Ishikawa (cell line): ENCODE measurements around the gene TACC2.

Experiments used
- CEBPB ChIP-seq: IDR thresholded peaks from 2 replicates; pipeline ENCODE4 v1.6.1; 2012
- CREB1 ChIP-seq: IDR thresholded peaks from 2 replicates; pipeline ENCODE4 v1.6.1; 2012; ENCODE audit warnings: low read depth
- EGR1 ChIP-seq: IDR thresholded peaks from 2 replicates; pipeline ENCODE4 v1.6.1; 2012
- EP300 ChIP-seq: IDR thresholded peaks from 2 replicates; pipeline ENCODE4 v1.6.1; 2012; ENCODE audit warnings: borderline replicate concordance
- FOXM1 ChIP-seq: IDR thresholded peaks from 2 replicates; pipeline ENCODE4 v1.6.1; 2012; ENCODE audit warnings: low read depth, borderline replicate concordance
- MAX ChIP-seq: IDR thresholded peaks from 2 replicates; pipeline ENCODE4 v1.6.1; 2012
- NFIC ChIP-seq: IDR thresholded peaks from 2 replicates; pipeline ENCODE4 v1.6.1; 2012
- RAD21 ChIP-seq: IDR thresholded peaks from 2 replicates; pipeline ENCODE4 v1.6.1; 2012; ENCODE audit warnings: low read depth
- TAF1 ChIP-seq: IDR thresholded peaks from 2 replicates; pipeline ENCODE4 v1.6.1; 2012; ENCODE audit warnings: low read depth, mild to moderate bottlenecking
- TCF12 ChIP-seq: IDR thresholded peaks from 2 replicates; pipeline ENCODE4 v1.6.1; 2012; ENCODE audit warnings: low read depth
- TEAD4 ChIP-seq: IDR thresholded peaks from 2 replicates; pipeline ENCODE4 v1.6.1; 2012
- USF1 ChIP-seq: IDR thresholded peaks from 2 replicates; pipeline ENCODE4 v1.6.1; 2012
- YY1 ChIP-seq: IDR thresholded peaks from 2 replicates; pipeline ENCODE4 v1.6.1; 2012; ENCODE audit warnings: low read depth
- ZBTB7A ChIP-seq: IDR thresholded peaks from 2 replicates; pipeline ENCODE4 v1.6.1; 2012; ENCODE audit warnings: low read depth
- TF ChIP-seq, protein P1 (sequence below): IDR thresholded peaks from 2 replicates; pipeline ENCODE4 v1.6.1; 2012; ENCODE audit warnings: low read depth, mild to moderate bottlenecking

The TACC2 gene

GRCh38 chr10:122271076-122271475 lies 282.1 kb downstream of the TACC2 start, which contains the start of gene BTBD16:
BTBD16 (plus strand) TSS chr10:122271296; CDS start chr10:122275082, 3,786 bp downstream.
- TF ChIP-seq EP300 (no peak), MAX (no peak), FOXM1 (no peak), TAF1 (no peak), NFIC (no peak), EGR1 (no peak), RAD21 (no peak)
- TF ChIP-seq, protein P1, sequence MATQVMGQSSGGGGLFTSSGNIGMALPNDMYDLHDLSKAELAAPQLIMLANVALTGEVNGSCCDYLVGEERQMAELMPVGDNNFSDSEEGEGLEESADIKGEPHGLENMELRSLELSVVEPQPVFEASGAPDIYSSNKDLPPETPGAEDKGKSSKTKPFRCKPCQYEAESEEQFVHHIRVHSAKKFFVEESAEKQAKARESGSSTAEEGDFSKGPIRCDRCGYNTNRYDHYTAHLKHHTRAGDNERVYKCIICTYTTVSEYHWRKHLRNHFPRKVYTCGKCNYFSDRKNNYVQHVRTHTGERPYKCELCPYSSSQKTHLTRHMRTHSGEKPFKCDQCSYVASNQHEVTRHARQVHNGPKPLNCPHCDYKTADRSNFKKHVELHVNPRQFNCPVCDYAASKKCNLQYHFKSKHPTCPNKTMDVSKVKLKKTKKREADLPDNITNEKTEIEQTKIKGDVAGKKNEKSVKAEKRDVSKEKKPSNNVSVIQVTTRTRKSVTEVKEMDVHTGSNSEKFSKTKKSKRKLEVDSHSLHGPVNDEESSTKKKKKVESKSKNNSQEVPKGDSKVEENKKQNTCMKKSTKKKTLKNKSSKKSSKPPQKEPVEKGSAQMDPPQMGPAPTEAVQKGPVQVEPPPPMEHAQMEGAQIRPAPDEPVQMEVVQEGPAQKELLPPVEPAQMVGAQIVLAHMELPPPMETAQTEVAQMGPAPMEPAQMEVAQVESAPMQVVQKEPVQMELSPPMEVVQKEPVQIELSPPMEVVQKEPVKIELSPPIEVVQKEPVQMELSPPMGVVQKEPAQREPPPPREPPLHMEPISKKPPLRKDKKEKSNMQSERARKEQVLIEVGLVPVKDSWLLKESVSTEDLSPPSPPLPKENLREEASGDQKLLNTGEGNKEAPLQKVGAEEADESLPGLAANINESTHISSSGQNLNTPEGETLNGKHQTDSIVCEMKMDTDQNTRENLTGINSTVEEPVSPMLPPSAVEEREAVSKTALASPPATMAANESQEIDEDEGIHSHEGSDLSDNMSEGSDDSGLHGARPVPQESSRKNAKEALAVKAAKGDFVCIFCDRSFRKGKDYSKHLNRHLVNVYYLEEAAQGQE = no peak

- TF ChIP-seq TCF12 (no peak), ZBTB7A (no peak), RAD21 (no peak), EP300 (no peak), TAF1 (no peak), USF1 (no peak), CEBPB (no peak), EGR1 (no peak), FOXM1 (no peak), CREB1 (no peak), YY1 (no peak), NFIC (no peak), TEAD4 (no peak), MAX (no peak)
- TF ChIP-seq, protein P1 = no peak
Observed at GRCh38 chr10:122273966-122274545, 285.1 kb downstream of the TACC2 start.

- TF ChIP-seq EP300 = no peak
- no peak for TF ChIP-seq USF1
- TF ChIP-seq TCF12 = no peak
- no peak for TF ChIP-seq MAX
- TF ChIP-seq ZBTB7A = no peak
- TF ChIP-seq CEBPB = no peak
- TF ChIP-seq TEAD4 = no peak
Observed at GRCh38 chr10:122276611-122277208, 287.7 kb downstream of the TACC2 start.

GRCh38 chr10:122277526-122278136 lies 288.7 kb downstream of the TACC2 start:
- TF ChIP-seq FOXM1 = no peak
- no peak for TF ChIP-seq RAD21
- TF ChIP-seq CREB1 = no peak
- TF ChIP-seq, protein P1 = no peak
- TF ChIP-seq YY1 = no peak
- TF ChIP-seq TEAD4 = no peak
- no peak for TF ChIP-seq ZBTB7A
